MM.1S (cell line): ENCODE data around the gene STC2.

Experiments used
- EZH2 ChIP-seq: fragments of 300-600 bp; sonication (generic); optimal IDR thresholded peaks from 2 replicates; pipeline ENCODE3; 2017; ENCODE audit warnings: low read depth, mild to moderate bottlenecking, antibody characterized with exemption, low read length, mixed read lengths
- EZH2phosphoT487 ChIP-seq: fragments of 300-600 bp; sonication (generic); IDR thresholded peaks from 2 replicates; pipeline ENCODE4 v1.6.1; 2018; ENCODE audit warnings: antibody characterized with exemption, low read length
- TF ChIP-seq, protein P1 (sequence below): fragments of 300-600 bp; sonication (generic); IDR thresholded peaks from 2 replicates; pipeline ENCODE4 v1.5.1; 2016; ENCODE audit warnings: antibody characterized with exemption, low read length, mixed read lengths

DNA sequence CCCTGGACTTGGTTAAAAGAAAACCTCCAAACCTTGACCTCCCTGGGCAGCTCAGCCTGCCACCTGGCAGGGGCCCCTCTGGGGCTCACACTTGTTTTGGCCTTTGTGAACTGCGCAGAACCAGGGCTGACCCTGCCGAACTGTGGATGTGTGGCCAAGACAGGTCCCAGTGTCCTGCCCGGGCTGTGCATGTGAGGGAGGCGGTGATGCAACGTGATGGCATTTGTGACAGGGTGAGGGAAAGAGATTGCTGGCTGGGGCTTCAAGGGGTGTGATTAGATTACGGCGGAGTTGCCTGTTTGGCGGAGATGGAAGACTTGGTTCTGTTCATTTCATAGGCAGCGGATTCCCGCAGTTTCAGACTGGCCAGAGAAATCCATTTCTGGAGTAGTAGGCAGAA is 62.8 kb downstream of the STC2 start:
- no peak for TF ChIP-seq EZH2
- TF ChIP-seq, protein P1, sequence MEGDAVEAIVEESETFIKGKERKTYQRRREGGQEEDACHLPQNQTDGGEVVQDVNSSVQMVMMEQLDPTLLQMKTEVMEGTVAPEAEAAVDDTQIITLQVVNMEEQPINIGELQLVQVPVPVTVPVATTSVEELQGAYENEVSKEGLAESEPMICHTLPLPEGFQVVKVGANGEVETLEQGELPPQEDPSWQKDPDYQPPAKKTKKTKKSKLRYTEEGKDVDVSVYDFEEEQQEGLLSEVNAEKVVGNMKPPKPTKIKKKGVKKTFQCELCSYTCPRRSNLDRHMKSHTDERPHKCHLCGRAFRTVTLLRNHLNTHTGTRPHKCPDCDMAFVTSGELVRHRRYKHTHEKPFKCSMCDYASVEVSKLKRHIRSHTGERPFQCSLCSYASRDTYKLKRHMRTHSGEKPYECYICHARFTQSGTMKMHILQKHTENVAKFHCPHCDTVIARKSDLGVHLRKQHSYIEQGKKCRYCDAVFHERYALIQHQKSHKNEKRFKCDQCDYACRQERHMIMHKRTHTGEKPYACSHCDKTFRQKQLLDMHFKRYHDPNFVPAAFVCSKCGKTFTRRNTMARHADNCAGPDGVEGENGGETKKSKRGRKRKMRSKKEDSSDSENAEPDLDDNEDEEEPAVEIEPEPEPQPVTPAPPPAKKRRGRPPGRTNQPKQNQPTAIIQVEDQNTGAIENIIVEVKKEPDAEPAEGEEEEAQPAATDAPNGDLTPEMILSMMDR: no peak
- no peak for TF ChIP-seq EZH2phosphoT487
